GM19043 (cell line): Measurements from ENCODE around the gene NR1I3.
"Not testable (repeated sequence)": the region's sequence is repeated elsewhere in the genome, so short reads cannot be mapped to it uniquely, and the experiment has no call there.

ENCODE experiments used
- ATAC-seq: cut with Tn5 transposase; IDR thresholded peaks from one replicate; pipeline ENCODE4 v1.9.1; 2021; ENCODE audit warnings: low read depth; ENCODE audit not compliant: unreplicated experiment

NR1I3 gene, protein sequence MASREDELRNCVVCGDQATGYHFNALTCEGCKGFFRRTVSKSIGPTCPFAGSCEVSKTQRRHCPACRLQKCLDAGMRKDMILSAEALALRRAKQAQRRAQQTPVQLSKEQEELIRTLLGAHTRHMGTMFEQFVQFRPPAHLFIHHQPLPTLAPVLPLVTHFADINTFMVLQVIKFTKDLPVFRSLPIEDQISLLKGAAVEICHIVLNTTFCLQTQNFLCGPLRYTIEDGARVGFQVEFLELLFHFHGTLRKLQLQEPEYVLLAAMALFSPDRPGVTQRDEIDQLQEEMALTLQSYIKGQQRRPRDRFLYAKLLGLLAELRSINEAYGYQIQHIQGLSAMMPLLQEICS

DNA sequence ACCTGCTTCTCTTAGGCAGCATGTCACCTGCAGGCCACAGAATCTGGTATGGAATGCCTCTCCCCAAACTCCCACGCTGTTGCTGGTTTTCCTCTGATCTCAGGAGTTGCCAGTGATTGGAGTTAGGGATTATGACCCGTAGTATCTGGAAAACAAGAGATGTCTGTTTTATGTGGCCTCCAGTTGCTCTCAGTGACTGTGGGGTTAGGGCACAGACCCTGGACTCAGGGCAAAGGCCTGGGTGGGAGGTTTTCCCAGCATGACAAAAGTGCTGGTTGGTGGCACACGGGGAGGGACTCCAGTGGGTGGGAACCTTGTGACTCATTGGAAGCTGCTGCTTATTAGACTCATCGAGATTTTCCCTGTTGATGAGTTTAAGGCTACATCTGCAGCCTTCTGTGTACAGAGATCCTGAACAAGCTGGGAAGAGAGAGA, at the start of gene NR1I3:
TSS of gene NR1I3 (minus strand) at position 165 of the 435 bp plus-strand sequence. CDS start 1,638 bp downstream, outside the sequence.
- no peak for ATAC-seq

GRCh38 chr1:161287482-161288054, 49.6 kb upstream of the NR1I3 start:
- no peak for ATAC-seq

- ATAC-seq = no peak
Observed at GRCh38 chr1:161285521-161285920, 47.5 kb upstream of the NR1I3 start.

DNA sequence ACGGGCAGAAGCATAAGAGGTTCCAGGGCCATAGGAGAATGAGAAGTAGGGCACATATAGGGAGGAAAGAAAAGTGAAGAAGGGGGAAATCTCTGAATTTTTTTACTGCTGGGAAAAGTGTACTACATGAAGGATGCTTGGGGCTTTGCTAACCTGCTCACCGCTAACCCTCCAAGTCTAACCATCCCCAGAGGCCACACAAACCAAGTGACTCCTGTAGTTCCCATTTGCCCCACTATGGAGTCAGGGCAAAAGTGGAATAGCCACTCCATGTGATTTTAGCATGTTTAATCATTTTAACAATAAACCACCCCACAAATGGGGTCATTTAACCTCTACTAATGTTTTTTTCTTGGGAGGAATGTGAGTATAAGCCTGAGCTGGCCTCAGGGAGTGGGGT, 47.1 kb upstream of the NR1I3 start:
- ATAC-seq = no peak

DNA sequence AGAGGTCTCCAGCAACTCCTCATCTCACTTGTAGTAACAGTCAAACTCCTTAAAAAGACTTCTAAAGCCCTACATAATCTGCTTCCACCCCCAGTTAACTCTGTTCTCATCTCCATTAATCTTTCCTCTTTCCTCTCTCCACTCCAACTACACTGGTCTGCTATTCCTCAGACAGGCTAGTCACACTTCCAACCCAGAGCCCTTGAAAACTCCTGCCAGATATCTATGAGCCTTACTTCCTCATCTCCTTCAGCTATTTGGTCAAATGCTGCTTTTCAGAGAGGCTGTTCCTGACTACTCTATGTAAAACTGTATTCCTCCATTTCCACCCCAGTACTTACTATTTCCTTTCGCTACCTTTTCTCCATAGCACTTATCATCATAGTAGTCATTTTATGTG, 45.0 kb upstream of the NR1I3 start:
- no peak for ATAC-seq

GRCh38 chr1:161274874-161275273, 36.9 kb upstream of the NR1I3 start:
- ATAC-seq = no peak

- ATAC-seq = no peak
Observed at GRCh38 chr1:161273402-161273801, 35.4 kb upstream of the NR1I3 start.

DNA sequence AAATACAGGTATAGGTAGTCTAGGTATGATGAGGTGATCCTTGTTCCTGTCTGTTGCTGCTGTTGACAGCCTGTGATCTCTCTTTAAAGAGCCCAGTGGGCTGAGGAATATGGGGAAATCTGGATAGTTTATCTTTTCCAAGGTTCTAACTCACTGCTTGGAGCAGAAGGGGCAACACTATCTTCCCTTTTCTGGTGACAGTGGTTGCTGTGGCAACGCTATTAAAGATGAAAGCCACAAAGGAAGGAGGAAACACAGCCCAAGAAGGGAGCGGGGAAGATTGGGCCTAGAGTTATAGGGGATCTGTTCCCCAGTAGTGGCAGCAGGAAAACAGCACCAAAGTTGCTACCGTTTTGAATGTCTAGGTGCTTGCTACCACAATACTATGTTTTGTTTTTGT, 29.3 kb upstream of the NR1I3 start:
- ATAC-seq = no peak

DNA sequence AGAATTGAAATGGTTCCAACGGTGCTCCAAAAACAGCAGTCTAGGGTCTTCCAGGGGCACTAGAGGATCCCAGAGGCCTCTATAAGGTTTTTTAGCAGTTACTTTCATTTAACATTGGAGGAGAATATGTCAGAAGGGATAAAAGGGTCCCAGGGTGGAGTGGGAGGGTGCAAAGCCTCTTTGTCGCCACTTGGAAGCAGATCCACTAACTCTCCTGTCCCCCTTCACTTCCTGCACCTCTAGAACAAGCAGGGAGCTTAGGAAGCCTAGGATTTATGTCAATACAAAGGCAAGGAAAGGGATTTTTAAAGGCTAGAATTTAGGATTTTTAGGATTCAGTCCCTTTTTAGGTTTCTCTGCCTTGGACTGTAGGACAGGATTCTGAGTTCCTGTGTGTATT, 28.8 kb upstream of the NR1I3 start:
- no peak for ATAC-seq

DNA sequence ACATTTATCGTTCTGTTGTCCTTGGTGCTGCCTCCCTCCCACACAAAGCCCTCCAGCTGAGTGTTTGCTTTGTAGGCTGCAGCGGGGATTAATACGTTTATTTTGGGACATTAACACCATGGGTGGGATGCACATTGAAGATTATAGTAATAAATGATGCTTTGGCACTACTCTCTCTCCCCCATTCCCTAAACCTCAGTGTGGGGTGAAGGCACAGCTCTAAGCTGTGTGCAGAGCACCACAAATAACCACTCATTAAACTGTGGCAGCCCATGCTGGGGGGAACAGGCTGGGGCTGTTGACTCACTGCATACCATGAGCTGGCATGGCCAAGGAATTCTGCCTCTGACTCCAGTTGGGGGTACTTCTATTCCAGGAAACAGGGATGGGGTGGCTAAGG, 28.2 kb upstream of the NR1I3 start:
- ATAC-seq = no peak

- ATAC-seq = no peak
Observed at GRCh38 chr1:161265305-161265704, 27.3 kb upstream of the NR1I3 start.

DNA sequence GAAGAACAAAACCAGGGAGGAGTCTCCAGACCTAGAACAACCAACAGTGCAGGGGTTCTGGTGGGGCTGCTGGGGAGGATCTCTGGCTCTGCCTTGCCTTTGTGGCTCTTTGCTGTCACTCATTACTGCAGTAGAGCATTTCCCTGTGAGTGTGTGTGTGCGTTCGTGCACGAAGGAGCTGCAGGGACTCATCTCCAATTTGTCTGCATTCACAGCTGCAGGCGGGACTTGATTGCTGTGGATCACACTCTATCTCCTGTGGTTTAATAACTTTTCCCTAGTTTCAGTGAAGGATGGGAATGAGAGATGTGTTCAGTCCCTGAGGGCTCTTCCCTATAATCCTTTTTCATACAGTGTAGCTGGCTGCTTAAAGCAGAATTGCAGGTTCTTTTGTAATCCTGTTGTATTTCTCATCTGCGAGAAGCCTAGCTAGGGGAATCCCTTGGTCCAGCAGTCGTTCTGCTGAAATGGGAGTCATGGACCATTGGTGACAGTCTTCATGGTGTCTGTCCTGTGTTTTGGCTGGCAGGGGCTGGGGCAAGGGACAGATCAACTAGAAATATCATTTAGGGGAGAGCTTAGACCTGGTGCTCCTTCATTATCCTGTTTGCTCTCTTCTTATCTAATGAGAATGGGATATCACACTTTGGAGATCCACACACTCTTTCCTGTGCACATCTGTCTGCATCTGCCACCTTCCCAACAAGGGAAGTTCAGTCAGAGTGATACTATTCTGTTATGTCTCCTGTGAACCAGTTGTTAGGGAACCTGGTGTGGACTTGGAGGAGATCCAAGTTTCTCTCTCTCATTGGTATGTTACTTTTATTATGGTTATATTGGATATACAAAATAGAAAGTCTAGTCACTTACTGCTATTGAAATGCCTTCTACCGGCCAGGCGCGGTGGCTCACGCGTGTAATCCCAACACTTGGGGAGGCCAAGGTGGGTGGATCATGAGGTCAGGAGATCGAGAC, 23.5 kb upstream of the NR1I3 start:
- ATAC-seq = no peak

DNA sequence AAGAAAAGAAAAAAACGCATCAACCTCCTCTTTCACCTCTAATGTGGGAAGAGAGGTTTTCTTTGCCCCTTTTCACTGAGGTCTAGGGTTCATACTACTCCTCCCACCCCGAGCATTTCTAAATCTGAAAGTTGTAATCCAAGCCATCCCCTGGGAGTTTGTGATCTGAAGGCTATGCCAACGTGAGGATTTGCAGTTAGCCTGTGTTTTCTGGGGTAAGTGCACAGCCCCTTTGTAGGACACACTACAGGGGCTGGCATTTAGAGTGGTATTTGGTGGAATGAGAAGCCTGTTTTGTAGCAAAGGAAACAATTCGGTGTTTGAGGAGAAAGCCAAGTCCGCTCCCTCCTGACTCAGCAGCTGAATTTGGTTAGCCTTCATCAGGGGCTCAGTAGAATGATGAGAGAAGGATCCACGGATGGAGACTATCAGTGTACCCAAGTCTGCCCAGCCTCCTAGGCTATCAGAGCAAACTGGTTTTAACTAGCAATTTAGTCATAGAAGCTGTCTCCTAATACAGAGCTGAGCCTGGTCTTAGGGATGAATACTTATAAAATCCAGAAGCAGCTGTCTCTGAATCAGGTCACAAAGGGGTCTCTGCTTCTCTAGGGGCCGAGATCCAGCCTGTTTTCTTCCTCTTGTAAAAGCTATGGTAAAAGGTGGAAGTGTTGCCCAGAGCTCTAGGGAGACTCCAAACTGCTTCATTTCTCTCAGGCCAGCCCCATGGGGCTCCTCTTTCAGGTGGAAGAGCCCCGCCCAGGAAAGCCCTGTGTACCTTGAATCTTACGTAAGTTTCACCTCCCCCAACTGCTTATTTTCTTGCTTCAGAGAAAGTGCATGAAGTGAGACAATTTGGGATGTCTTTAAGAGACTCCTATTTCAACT, 22.6 kb upstream of the NR1I3 start:
- ATAC-seq = no peak

DNA sequence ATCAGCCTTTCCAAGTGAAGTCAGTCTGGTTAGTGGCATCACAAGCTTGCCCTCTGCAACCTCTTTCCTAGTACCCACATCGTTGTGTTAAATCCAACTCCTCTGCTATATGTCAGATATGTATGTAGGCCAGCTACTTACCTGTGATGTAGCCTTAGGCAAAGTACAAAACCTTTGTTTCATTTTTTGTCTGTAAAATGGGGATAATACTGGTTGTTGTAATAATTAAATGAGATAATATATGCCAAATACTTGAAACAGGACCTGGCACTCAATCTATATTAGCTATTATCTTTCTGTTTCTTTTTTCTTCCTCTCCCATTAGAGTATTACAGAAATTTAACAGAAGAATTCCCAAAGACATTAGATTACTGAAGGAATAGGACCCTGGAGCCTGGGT, 21.8 kb upstream of the NR1I3 start:
- no peak for ATAC-seq

DNA sequence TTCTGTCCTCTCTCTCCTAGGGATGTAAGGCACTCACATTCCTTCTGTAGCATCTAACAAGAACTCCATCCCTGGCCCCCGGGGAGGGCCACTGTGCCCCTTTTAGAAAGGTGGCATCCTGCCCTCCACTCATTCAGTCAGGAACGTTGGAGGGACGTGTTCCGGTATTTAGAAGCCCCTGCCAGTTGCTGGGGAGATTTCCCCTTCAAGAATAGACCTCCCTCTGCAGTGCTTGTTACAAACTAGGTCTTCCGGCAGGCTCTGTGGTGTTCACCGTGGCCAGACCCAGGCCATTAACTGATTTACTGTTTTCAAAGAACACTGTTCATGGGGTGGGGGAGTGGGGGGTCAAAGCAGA, 21.3 kb upstream of the NR1I3 start:
- no peak for ATAC-seq

DNA sequence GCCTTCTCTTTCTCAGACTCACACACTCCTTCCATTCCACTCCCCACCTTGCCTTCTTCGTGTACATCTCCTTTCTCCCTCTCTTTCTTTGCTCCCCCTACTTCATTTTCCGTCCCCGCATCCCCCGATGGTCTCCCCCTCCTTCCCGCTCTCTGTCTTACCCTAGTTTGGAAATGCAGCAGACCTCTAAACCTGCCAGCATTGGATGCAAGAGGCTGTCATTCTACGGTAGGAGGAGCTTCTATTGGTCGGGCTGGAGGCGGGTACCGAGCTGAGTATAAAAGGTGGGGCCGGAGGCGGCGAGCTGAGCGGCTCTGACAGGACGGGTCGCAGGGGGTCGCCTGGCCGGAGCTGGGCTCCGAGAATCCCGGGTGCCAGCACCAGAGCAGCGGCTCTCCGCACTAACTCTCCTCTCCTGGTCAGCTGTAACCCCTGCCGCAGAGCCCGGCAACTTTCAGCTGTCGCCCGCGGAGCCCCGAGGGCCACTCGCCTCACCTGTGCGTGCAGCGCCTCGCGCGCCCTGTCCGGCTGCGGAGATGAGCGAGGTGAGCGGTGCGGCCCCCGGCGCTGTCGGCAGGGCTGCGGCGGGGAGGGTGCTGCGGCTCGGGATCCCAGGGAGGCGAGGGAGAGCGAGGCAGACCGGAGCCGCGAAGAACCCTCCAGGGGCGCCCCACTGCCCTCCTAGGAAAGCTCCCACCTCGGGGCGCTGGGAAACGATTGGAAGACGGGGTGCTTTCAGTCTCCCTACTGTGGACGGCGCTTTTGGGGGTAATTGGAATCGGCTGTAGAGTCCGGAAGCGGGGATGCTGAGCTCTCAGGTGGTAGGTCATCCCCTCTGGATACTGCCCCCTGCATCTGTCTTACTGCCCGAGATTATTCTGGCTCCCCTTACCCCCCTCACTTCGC, 20.7 kb upstream of the NR1I3 start, which contains the start of gene PCP4L1:
TSS of gene PCP4L1 (plus strand) at position 307 of the 906 bp plus-strand sequence. CDS start at position 537, 230 bp downstream.
- no peak for ATAC-seq

DNA sequence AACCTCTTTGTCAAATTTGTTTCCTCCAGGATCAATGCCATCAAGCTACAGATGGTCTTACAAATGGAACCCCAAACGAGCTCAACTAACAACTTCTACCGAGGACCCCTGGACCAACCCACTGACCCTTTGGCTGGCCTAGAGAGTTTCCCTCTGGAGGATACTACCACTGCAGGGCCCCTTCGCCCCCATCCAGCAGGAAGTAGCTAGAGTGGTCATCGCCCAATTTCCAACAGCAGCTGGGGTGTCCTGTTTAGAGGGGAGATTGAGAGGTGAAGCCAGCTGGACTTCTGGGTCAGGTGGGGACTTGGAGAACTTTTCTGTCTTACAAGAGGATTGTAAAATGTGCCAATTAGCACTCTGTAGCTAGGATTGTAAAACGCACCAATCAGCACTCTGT, 19.1 kb upstream of the NR1I3 start:
- not testable (repeated sequence) for ATAC-seq

DNA sequence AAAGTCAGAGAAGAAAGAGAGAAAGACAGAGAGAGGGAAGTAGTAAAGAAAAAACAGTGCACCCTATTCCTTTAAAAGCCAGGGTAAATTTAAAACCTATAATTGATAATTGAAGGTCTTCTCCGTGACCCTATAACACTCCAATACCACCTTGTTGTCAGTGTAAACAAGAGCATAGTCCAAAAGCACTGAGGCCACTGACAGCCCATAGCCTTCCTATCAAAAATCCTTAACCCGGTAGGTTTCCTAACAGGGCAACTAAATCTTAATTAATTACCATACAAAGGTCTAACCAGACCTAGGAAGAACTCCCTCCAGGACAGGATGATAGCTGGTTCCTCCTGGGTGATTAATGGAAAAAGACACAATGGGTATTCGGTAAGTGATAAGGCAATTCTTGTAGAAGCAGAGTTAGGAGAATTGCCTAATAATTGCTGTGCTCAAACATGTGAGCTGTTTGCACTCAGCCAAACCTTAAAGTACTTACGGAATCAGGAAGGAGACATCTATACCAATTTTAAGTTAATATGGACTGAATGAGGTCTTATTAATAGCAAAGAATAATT, 18.0 kb upstream of the NR1I3 start:
- ATAC-seq = not testable (repeated sequence)

- not testable (repeated sequence) for ATAC-seq
Observed at GRCh38 chr1:161255302-161255701, 17.3 kb upstream of the NR1I3 start.
